Ascending aorta (tissue), 2 donors: ENCODE measurements around the gene TCF21. TPM values are rescaled to one million over a fixed set of nuclear protein-coding genes. Genes with fewer than 3 reads are reported as not detected.

Experiments used
- DNase-seq, 2 donors: peaks; one replicate each; pipeline ENCODE4 v3.0.0-alpha.2; 2019; ENCODE audit warnings: low spot score in 2 of 2
- H3K27ac ChIP-seq, 2 donors: fragments of 200-600 bp; sonication (generic); one replicate each; pipeline ENCODE4 v1.5.1; 2016 to 2017; ENCODE audit warnings: mild to moderate bottlenecking in 1 of 2
- H3K27me3 ChIP-seq: fragments of 200-600 bp; sonication (generic); one replicate; pipeline ENCODE4 v1.5.1; 2017
- H3K36me3 ChIP-seq, 2 donors: fragments of 200-600 bp; sonication (generic); one replicate each; pipeline ENCODE4 v1.5.1; 2016
- H3K4me1 ChIP-seq, 2 donors: fragments of 200-600 bp; sonication (generic); one replicate each; pipeline ENCODE4 v1.5.1; 2016 to 2017; ENCODE audit warnings: mild to moderate bottlenecking in 1 of 2
- H3K4me3 ChIP-seq, 2 donors: fragments of 200-600 bp; sonication (generic); one replicate each; pipeline ENCODE4 v1.5.1; 2016 to 2017; ENCODE audit warnings: mild to moderate bottlenecking in 1 of 2
- H3K9me3 ChIP-seq, 2 donors: fragments of 200-600 bp; sonication (generic); one replicate each; pipeline ENCODE4 v1.5.1; 2016
- CTCF ChIP-seq, 3 experiments: fragments of 200-600 bp in 2 of 3; fragments of 450-650 bp in 1 of 3; sonication (generic) in 2 of 3; IDR thresholded peaks; one replicate each; pipeline ENCODE4 v1.5.1; 2016 to 2019; ENCODE audit warnings: antibody characterized with exemption in 3 of 3, mild to moderate bottlenecking in 1 of 3, moderate library complexity in 1 of 3
- intact Hi-C: fragments of 100-400 bp; cut with DNase I; formaldehyde crosslinking; loops from one replicate; pipeline ENCODE4 v1.15.1; 2023
- total RNA-seq: library from RNA; depleted of rRNA; stranded (reverse); fragments of >200 nt; gene quantifications from one replicate; pipeline ENCODE4 v1.1.0, GENCODE V29; 2016

Gene TCF21
- total RNA-seq, 1 donor from 2014 or later = 0.32 TPM

GRCh38 chr6:133937909-133938308, 49.0 kb downstream of the TCF21 start:
- no peak for TF ChIP-seq CTCF (IDR thresholded peaks at IDR 0.05)
- intact Hi-C loops = no loop called here
- no peaks in the 10 kb centered on the region for H3K36me3 ChIP-seq
- no peaks in the 10 kb centered on the region for H3K27me3 ChIP-seq
- peaks cover 0 to 6% of the 10 kb centered on the region in 2 donors for H3K9me3 ChIP-seq
- H3K27ac ChIP-seq = no peak overlapping the region
- no peak overlapping the region for H3K4me3 ChIP-seq
- DNase-seq = no peak
- H3K4me1 ChIP-seq = no peaks in the 10 kb centered on the region

- no peak for DNase-seq
- no peak for TF ChIP-seq CTCF (IDR thresholded peaks at IDR 0.05)
- intact Hi-C loops = no loop called here
- no peaks in the 10 kb centered on the region for H3K4me1 ChIP-seq
- H3K27me3 ChIP-seq = no peaks in the 10 kb centered on the region
- H3K27ac ChIP-seq = no peak overlapping the region
- H3K4me3 ChIP-seq = no peak overlapping the region
- H3K9me3 ChIP-seq = no peaks in the 10 kb centered on the region
- no peaks in the 10 kb centered on the region for H3K36me3 ChIP-seq
These were observed 49.6 kb downstream of the TCF21 start for GRCh38 chr6:133938533-133938932.

GRCh38 chr6:133939778-133940667, 51.1 kb downstream of the TCF21 start:
- Histone ChIP-seq H3K9me3 (no peaks in the 10 kb centered on the region), H3K4me3 (no peak overlapping the region), H3K27ac (no peak overlapping the region), H3K27me3 (no peaks in the 10 kb centered on the region), H3K4me1 (no peaks in the 10 kb centered on the region), H3K36me3 (no peaks in the 10 kb centered on the region)
- intact Hi-C loops = no loop called here
- TF ChIP-seq CTCF (IDR thresholded peaks at IDR 0.05) = no peak
- no peak for DNase-seq

Other genes starting within 250 kb of the TCF21 start
- gene TBPL1, start 64.1 kb downstream of the TCF21 start, total RNA-seq = 23.1 TPM
- not detected for gene SLC2A12, start 163.5 kb downstream of the TCF21 start, total RNA-seq